Caki2 (cell line): ENCODE measurements around the gene MFAP4. TPM values are rescaled to one million over a fixed set of nuclear protein-coding genes. Genes with fewer than 3 reads are reported as not detected.
A peak's percentile ranks its signal among the peaks of the same experiment; 100 is the strongest.

ENCODE experiments used
- DNase-seq: peaks from one replicate; pipeline ENCODE4 v3.0.0-alpha.2; 2015; ENCODE audit warnings: low read depth
- in situ Hi-C: cut with HindIII; loops from 2 replicates; pipeline ENCODE4 v1.10.0; 2016; ENCODE audit warnings: low sequenced_read_pairs, low pct_unique_long_range_greater_than_20kb, mixed read lengths
- total RNA-seq: library from RNA; depleted of rRNA; stranded (reverse); fragments of >200 nt; shearing (Covaris generic); gene quantifications from 2 replicates; pipeline ENCODE4 v1.2.3, GENCODE V29; 2014; ENCODE audit warnings: low replicate concordance

The MFAP4 gene
- total RNA-seq, 1 experiment from 2014 or later, result not detected

DNA sequence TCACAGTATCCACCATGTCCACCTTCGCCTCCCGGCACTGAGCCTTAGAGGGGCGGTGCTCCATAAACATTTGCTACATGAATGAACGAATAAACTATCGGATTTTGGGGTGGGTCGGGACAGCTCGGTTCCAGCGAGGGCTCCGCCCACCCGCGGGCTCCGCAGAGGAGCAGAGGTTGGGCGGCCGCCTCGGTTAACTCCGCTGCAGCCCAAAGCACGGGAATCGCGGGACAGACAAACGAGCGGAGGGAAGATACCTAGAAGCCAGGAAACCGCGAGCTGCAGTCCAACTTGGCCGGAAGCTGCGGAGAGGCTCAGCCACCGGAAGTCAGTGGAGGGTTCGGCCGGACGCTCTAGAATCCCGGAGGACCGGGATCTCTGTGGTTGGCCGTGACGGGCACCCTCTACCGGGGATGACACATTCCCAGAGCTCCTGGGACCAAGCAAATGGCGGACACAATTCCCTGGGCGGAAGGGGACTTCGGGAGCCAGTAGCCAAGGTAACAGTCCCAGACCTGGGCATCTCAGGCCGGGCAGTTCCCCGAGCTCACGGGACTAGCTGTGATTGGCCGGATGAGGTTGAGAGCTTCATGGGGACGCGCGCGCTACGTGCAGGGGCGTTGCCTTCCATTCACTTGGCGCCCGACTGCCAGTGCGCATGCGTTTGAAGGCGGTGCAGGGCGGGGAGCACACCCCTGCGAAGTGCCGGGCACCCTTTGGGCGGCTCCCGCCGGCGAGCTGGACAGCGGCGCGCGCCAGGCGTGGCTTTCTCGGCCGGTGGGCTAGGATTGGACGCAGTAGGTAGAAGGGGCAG, 9.2 kb downstream of the MFAP4 start:
- in situ Hi-C loops, result no loop called here
- DNase-seq, result peak; percentile 99

- in situ Hi-C loops, result no loop called here
These were observed 10.2 kb downstream of the MFAP4 start for GRCh38 chr17:19376811-19377210.

GRCh38 chr17:19375732-19376131, 11.3 kb downstream of the MFAP4 start:
- in situ Hi-C loops, result no loop called here
- DNase-seq, result no peak

More at GRCh38 chr17:19376811-19377210, 10.2 kb downstream of the MFAP4 start:
- no peak for DNase-seq

DNA sequence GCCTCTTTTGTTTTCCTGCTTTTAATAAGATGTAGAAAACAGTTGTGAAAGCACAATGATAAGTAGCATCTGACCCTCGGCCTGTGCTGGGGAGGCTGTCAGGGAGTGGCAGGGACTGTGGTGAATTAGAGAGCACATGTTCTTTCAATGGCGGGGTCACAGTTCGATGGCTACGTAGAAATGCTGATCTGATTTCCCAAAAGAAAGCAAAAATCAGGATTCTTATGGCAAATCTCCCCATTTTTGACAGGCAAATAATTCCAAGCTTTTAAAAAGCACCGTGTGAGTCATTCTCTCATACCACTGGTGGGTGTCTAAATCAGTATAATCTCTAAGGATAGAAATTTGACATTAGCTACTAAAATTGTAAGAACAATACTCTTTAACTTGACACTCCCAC, 12.9 kb downstream of the MFAP4 start:
- in situ Hi-C loops, result no loop called here
- no peak for DNase-seq

DNA sequence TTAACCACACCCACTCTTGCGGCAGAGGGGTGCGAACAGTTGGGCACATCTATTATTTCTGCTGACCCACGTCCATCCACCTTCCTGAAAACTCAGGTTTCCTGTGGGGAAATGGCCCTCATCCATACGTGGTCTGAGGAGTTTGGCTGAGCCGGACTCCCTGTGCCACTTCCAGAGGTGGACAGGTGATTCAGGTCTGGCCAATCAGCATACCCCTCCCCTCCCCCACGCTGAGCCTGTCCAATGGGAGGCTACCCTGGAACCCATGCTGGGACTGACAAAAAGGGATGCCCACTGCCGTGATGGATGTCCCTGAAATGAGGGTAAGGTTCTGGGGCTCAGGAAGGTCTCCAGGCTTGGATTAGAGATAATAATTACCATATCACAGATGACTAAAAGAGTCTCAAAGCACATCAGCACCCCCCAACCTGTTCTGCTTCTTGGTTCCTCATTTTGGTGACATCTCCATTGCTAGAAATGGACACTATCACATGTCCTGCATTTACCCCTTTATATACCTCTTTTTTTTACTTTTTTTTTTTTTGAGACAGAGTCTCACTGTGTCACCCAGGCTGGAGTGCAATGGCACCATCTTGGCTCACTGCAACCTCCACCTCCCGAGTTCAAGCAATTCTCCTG, 14.0 kb downstream of the MFAP4 start:
- in situ Hi-C loops, result no loop called here
- DNase-seq, result no peak

GRCh38 chr17:19372439-19372838, 14.6 kb downstream of the MFAP4 start:
- DNase-seq, result no peak
- in situ Hi-C loops, result no loop called here

DNA sequence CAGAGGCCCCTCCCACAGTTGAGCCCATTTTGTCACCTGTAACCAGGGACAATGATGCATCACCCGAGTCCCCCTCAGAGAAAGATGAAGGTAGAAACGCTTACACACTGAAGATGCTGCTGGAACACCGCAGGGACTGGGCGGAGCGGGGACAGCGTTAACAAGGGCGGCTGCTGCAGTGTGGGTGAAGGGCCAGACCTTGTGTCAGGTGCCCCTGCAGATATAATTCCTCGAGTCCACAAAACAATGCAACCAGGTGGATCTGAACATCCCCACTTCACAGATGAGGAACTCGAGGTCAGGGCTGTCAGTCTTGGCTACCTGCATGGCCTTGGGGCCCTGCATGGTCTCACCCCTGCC, 15.0 kb downstream of the MFAP4 start:
- in situ Hi-C loops, result no loop called here
- DNase-seq, result no peak

- no peak for DNase-seq
- in situ Hi-C loops, result no loop called here
These were observed 15.6 kb downstream of the MFAP4 start for GRCh38 chr17:19371259-19372010.

- in situ Hi-C loops, result no loop called here
- no peak for DNase-seq
These were observed 16.5 kb downstream of the MFAP4 start for GRCh38 chr17:19370493-19370960.

DNA sequence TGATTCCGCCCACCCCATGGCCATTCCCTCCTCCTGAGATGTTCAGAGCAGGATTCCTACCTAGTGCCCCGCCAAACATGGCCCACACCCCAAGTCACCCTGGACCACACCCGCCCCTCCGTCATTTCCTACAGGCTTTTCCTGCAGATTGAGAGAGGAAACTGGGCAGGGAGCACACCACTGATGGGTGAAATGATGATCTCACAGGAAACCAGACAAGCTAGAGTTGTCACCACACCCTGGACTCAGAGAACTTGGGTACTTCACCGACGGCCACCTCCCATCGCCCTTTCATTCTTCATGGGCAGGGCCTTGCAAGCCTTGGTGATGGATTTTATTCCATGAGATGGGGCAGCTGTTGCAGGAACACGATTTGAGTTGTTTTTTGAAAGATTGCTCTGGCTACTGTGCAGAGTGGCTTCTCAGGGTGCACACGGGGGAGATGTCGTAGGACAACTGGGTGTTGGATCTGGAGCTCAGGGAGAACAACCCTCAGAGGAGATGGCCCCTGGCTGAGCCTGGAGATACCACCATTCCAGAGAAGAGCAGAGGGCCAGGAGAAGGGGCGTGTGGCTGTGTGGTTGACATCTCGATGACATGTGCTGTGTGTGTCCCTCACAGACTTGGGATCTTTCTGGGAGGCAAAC, 17.0 kb downstream of the MFAP4 start:
- in situ Hi-C loops, result no loop called here
- no peak for DNase-seq

DNA sequence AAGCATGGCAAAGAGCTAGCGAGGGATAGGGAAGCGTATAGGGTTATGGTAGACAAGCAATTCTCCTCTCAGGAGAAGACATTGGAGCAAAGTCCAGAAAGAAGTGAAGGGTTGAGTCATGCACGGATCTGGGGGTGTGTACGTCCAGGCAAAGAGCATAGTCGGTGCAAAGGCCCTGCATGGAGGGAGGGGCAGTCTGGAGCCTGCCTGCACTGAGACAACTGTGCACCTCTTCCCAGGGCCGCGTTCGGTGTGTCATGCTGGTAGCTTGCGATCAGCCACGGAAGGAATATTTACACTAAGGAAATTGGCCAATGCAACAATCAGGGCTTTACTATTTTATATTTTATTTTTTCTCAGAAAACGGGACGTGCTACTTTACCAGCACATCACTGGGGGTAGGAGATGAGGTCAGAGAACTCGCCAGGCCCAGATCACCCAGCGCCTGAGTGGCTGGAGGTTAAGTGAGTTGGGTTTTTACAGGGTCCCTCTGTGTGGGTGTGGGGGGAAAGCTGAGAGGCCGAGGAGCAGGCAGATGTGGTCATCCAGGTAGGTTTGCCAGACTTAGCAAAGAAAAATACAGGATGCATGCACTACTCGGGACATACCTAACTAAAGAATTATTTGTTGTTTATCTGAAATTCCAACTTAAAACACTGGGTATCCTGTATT, 17.7 kb downstream of the MFAP4 start:
- no peak for DNase-seq
- in situ Hi-C loops, result no loop called here

GRCh38 chr17:19368229-19368628, 18.8 kb downstream of the MFAP4 start:
- in situ Hi-C loops, result no loop called here
- no peak for DNase-seq

DNA sequence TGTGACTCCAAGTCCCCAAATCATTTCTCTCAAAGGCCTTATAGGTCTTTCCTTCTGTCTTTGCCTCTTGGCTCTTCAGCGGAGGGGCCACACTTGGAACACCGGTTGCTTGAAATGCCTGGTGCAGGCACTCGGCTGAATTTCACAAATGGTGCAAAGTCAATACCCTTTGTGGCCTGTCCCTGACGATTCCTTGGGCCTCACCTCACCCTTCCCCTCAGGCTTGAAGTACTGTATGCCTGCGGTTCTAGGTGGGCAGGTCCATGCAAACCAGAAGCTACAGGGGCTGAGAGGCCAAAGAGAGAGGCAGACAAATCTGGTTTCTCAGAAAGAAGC, 20.4 kb downstream of the MFAP4 start:
- in situ Hi-C loops, result no loop called here

GRCh38 chr17:19365833-19366636, 21.0 kb downstream of the MFAP4 start:
- no peak for DNase-seq
- in situ Hi-C loops, result no loop called here

More for the DNA sequence above, 20.4 kb downstream of the MFAP4 start:
- no peak for DNase-seq

DNA sequence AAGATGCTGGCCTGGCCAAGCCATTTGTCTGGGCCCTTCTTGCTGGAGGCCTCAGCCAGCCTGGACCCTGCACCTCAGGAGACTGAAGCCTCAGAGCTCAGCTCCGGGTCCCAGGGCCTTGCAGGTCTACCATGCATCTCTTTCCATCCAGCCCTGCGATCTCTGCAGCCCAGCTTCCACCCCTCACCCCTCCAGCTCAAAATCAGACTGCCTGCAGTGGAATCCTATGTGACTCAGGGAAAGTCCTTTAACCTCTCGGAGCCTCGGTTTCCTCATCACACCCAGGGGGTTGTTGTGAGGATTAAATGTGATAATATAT, 21.5 kb downstream of the MFAP4 start:
- in situ Hi-C loops, result no loop called here
- DNase-seq, result no peak

DNA sequence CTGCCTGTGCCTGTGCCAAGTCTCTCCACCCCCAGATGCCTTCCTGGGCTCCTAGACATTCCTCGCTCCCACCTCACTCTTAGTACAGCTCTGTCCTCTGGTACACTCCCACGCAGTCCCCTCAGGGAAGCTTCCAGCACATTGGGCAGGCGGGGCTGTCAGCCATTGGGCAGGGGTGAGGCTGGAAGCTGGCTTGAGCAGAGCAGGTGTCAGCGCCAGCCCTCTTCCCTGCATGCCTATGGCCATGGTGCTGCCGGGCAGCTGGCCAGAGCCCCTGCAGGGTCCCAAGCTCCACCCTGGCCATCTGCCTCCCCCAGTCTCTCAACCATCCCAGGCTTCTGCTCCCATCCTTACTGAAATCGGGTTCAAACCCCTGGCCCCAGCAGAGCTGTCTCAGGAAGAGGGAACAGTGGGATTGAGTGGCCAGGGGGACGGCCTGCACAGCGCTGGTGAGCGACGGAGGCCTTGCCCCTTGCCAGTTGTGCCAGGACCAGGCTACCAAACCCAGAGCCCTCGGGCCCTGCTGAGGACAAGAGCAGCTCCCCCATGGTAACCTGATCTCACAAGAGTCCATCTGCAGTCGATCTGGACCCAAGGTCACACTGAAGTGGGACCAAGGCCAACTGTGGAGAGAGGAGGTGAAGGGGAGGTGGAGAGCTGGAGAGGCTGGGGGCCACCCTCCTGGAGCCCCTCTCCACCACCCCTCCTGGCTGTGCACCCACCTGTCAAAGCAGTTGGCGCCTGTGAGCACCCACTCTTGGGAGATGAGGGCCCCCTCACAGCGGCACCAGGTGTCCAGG, 22.1 kb downstream of the MFAP4 start:
- DNase-seq, result no peak
- in situ Hi-C loops, result no loop called here

DNA sequence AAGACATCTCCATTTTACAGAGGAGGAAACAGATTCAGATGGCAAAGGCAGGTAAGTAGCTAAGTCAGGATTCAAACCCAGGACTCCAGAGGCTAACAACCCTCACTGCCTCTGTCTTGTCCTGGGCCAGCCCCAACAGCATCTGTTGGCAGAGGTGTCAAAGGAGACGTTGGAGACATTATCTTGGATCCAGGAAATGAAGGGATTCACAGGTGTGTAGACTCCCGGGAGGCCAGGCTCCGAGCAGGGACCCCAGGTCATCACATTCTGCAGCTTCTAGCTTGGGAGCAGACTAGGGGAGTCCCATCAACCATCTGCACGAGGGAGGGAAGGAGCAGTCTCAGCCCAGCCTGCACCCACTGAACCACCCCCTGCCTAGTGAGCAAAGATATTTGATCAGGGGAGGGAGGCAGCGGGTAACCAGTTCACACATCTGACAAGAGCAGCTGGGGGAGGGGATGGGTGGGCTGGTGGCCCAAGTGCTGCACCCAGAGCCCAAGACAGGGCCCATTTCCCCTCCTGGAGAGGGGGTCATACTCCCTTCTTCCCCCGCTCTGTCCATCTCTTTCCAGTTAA, 23.4 kb downstream of the MFAP4 start:
- in situ Hi-C loops, result no loop called here
- no peak for DNase-seq
